Dermis blood vessel endothelial cell (primary cell): Measurements from ENCODE around the gene SLC35F4. TPM values are rescaled to one million over a fixed set of nuclear protein-coding genes. Genes with fewer than 3 reads are reported as not detected.
"Not testable (repeated sequence)": the region's sequence is repeated elsewhere in the genome, so short reads cannot be mapped to it uniquely, and the experiment has no call there.

ENCODE experiments used
- DNase-seq: peaks from one replicate; pipeline ENCODE4 v3.0.0; 2010
- total RNA-seq: library from RNA; depleted of rRNA; stranded (reverse); fragments of >200 nt; gene quantifications from 2 replicates; pipeline ENCODE4 v1.2.3, GENCODE V29; 2014

Gene SLC35F4
- total RNA-seq, 1 donor from 2014 or later = not detected

GRCh38 chr14:57722141-57722540, 143.8 kb downstream of the SLC35F4 start:
- DNase-seq = peak; percentile 66

GRCh38 chr14:57714487-57714931, 151.4 kb downstream of the SLC35F4 start:
- DNase-seq = no peak

GRCh38 chr14:57712698-57713097, 153.2 kb downstream of the SLC35F4 start:
- DNase-seq = no peak

GRCh38 chr14:57712102-57712501, 153.8 kb downstream of the SLC35F4 start:
- peak; percentile 21 for DNase-seq

- no peak for DNase-seq
These were observed 156.0 kb downstream of the SLC35F4 start for GRCh38 chr14:57709909-57710308.

GRCh38 chr14:57709086-57709485, 156.8 kb downstream of the SLC35F4 start:
- DNase-seq = not testable (repeated sequence)

- no peak for DNase-seq
These were observed 158.7 kb downstream of the SLC35F4 start for GRCh38 chr14:57707219-57707618.

GRCh38 chr14:57704763-57705162, 161.1 kb downstream of the SLC35F4 start:
- DNase-seq = no peak

GRCh38 chr14:57699947-57700346, 165.9 kb downstream of the SLC35F4 start:
- DNase-seq = no peak

GRCh38 chr14:57692671-57693070, 173.2 kb downstream of the SLC35F4 start:
- peak; percentile 83 for DNase-seq

- no peak for DNase-seq
These were observed 178.5 kb downstream of the SLC35F4 start for GRCh38 chr14:57687416-57687815.

- no peak for DNase-seq
These were observed 179.6 kb downstream of the SLC35F4 start for GRCh38 chr14:57686304-57686703.

- no peak for DNase-seq
These were observed 194.9 kb downstream of the SLC35F4 start for GRCh38 chr14:57671021-57671420.

- no peak for DNase-seq
These were observed 205.7 kb downstream of the SLC35F4 start for GRCh38 chr14:57660208-57660607.

GRCh38 chr14:57659052-57659451, 206.8 kb downstream of the SLC35F4 start:
- DNase-seq = no peak

GRCh38 chr14:57657487-57657886, 208.4 kb downstream of the SLC35F4 start:
- no peak for DNase-seq

- DNase-seq = no peak
These were observed 209.0 kb downstream of the SLC35F4 start for GRCh38 chr14:57656853-57657252.

- no peak for DNase-seq
These were observed 213.1 kb downstream of the SLC35F4 start for GRCh38 chr14:57652769-57653168.

- no peak for DNase-seq
These were observed 224.1 kb downstream of the SLC35F4 start for GRCh38 chr14:57641776-57642175.

GRCh38 chr14:57640036-57640435, 225.9 kb downstream of the SLC35F4 start:
- DNase-seq = no peak

- DNase-seq = no peak
These were observed 228.0 kb downstream of the SLC35F4 start for GRCh38 chr14:57637901-57638300.

- no peak for DNase-seq
These were observed 231.6 kb downstream of the SLC35F4 start for GRCh38 chr14:57634335-57634734.

- no peak for DNase-seq
These were observed 233.2 kb downstream of the SLC35F4 start for GRCh38 chr14:57632649-57633048.

GRCh38 chr14:57617510-57617909, 248.4 kb downstream of the SLC35F4 start:
- DNase-seq = no peak

GRCh38 chr14:57612946-57613345, 252.9 kb downstream of the SLC35F4 start:
- no peak for DNase-seq
